ENCODE measurements around the gene KRT38.

KRT38 gene

DNA sequence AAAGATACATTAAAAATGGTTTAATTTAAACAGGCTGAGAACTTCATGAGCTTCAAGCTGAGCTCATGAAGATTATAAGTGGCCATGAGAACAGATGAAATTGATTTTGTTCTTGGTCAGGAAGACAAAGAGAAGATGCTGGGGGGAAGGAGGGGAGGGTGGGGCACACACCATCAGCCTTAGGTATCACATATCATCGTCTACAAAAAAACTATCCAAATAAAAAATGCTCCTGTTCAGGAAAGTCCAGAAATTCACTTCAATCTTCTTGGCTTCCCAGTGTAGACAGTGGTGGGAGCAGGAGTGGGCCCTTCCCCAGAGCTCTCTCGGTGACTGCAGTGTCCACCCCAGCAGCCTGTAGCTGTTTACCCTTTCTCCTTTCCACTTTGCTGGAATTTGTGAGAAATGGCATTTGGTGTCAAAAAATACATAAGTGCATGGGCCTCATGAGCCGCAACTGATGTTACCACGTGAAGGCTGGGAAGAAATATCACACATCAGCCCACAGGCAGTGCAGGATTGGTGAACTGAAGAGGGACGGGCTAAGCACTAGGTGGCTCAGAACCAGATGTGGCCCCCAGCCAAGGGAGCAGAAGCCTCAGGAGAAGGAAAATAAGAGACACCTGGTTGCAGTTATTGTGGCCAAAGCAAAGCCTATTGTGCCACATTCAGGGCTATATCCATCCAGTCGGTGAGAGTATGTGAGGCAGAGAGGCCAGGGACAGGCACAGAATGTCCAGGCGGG lies 22.5 kb downstream of the KRT38 start:
- Histone ChIP-seq H3K27ac (ENCODE audit: low read length) (no peak overlapping the region), H2AFZ (ENCODE audit: low read depth, low read length) (no peak overlapping the region), H3K4me2 (ENCODE audit: insufficient read depth, low read length) (no peak overlapping the region), H3K79me2 (ENCODE audit: insufficient read depth, low read length) (no peaks in the 10 kb centered on the region), H3K27me3 (ENCODE audit: insufficient read depth, low read length, poor library complexity) (peaks cover 8% of the 10 kb centered on the region), H3K4me3 (ENCODE audit: low read depth in 1 of 2, low read length in 2 of 2) (no peak overlapping the region), H3K9ac (ENCODE audit: low read depth, low read length) (no peak overlapping the region), H3K36me3 (ENCODE audit: insufficient read depth, low read length) (no peaks in the 10 kb centered on the region), H4K20me1 (ENCODE audit: insufficient read depth, low read length) (no peaks in the 10 kb centered on the region; the same call in 1 of the 2 replicates), H3K4me1 (ENCODE audit: insufficient read depth, low read length) (no peaks in the 10 kb centered on the region), H3K9me3 (ENCODE audit: insufficient read depth, low read length, severe bottlenecking) (no peaks in the 10 kb centered on the region)
- no peak for TF ChIP-seq EZH2 (IDR thresholded peaks at IDR 0.05; ENCODE audit: borderline replicate concordance, low read depth, low read length, severe bottlenecking)
- TF ChIP-seq, protein P1, sequence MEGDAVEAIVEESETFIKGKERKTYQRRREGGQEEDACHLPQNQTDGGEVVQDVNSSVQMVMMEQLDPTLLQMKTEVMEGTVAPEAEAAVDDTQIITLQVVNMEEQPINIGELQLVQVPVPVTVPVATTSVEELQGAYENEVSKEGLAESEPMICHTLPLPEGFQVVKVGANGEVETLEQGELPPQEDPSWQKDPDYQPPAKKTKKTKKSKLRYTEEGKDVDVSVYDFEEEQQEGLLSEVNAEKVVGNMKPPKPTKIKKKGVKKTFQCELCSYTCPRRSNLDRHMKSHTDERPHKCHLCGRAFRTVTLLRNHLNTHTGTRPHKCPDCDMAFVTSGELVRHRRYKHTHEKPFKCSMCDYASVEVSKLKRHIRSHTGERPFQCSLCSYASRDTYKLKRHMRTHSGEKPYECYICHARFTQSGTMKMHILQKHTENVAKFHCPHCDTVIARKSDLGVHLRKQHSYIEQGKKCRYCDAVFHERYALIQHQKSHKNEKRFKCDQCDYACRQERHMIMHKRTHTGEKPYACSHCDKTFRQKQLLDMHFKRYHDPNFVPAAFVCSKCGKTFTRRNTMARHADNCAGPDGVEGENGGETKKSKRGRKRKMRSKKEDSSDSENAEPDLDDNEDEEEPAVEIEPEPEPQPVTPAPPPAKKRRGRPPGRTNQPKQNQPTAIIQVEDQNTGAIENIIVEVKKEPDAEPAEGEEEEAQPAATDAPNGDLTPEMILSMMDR (IDR thresholded peaks at IDR 0.05; ENCODE audit: borderline replicate concordance, extremely low read depth, low read length, poor library complexity, severe bottlenecking) = no peak
- no peak for DNase-seq
- no peak for ATAC-seq (ENCODE audit: insufficient read depth, low read depth)

DNA sequence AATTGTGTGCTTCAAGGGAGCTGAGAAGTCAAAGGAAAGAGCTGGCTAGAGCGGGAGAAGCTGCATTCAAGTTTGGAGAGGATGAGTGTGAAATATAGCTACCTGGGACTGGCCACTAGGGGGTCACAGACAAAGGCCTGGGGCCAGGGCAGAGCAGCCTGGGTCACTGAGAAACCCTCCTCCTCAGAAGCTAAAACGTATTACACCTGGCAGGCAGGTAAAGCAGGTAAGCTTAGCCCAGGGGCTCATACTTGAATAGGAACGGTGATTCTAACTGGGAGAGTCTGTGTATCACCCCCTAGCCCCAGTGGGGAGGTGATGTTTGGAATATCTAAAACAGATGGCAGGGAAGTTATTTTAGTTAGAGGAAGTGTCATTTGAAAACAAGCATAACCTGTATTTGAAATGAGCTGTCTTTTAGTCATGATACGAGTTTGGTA lies 23.2 kb downstream of the KRT38 start:
- Histone ChIP-seq H3K79me2 (ENCODE audit: insufficient read depth, low read length) (no peaks in the 10 kb centered on the region), H3K27me3 (ENCODE audit: insufficient read depth, low read length, poor library complexity) (peaks cover 8% of the 10 kb centered on the region), H4K20me1 (ENCODE audit: insufficient read depth, low read length) (no peaks in the 10 kb centered on the region), H3K27ac (ENCODE audit: low read length) (no peak overlapping the region), H3K9ac (ENCODE audit: low read depth, low read length) (no peak overlapping the region), H2AFZ (ENCODE audit: low read depth, low read length) (no peak overlapping the region), H3K9me3 (ENCODE audit: insufficient read depth, low read length, severe bottlenecking) (no peaks in the 10 kb centered on the region), H3K4me1 (ENCODE audit: insufficient read depth, low read length) (no peaks in the 10 kb centered on the region), H3K4me3 (ENCODE audit: low read depth in 1 of 2, low read length in 2 of 2) (no peak overlapping the region), H3K36me3 (ENCODE audit: insufficient read depth, low read length) (no peaks in the 10 kb centered on the region), H3K4me2 (ENCODE audit: insufficient read depth, low read length) (no peak overlapping the region)
- TF ChIP-seq EZH2 (IDR thresholded peaks at IDR 0.05; ENCODE audit: borderline replicate concordance, low read depth, low read length, severe bottlenecking) = no peak
- TF ChIP-seq, protein P1 (IDR thresholded peaks at IDR 0.05; ENCODE audit: borderline replicate concordance, extremely low read depth, low read length, poor library complexity, severe bottlenecking) = peak; percentile 45
- no peak for ATAC-seq (ENCODE audit: insufficient read depth, low read depth)
- no peak for DNase-seq

DNA sequence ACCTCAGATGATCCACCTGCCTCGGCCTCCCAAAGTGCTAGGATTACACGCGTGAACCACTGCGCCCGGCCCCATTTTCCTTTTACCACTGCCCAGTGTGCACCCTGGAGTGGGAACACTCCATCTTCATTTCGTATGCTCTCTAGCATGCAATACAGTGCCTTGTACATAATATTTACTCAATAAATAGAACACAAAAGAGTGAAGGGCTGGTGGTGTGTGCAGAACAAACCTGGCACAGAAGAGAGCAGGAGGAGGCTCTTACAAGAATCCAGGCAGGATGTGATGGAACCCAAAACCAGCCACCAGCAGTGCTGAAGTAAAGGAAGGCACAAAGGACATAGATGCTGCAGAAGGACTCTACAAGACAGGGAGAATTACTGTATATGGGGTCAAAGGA lies 23.7 kb downstream of the KRT38 start:
- no peak overlapping the region for H3K4me3 ChIP-seq (ENCODE audit: low read depth in 1 of 2, low read length in 2 of 2)
- no peaks in the 10 kb centered on the region for H3K79me2 ChIP-seq (ENCODE audit: insufficient read depth, low read length)
- TF ChIP-seq, protein P1 (IDR thresholded peaks at IDR 0.05; ENCODE audit: borderline replicate concordance, extremely low read depth, low read length, poor library complexity, severe bottlenecking) = no peak
- no peak for TF ChIP-seq EZH2 (IDR thresholded peaks at IDR 0.05; ENCODE audit: borderline replicate concordance, low read depth, low read length, severe bottlenecking)
- DNase-seq (no peak), ATAC-seq (ENCODE audit: insufficient read depth, low read depth) (no peak)
- no peak overlapping the region for H2AFZ ChIP-seq (ENCODE audit: low read depth, low read length)
- no peaks in the 10 kb centered on the region for H4K20me1 ChIP-seq (ENCODE audit: insufficient read depth, low read length)
- H3K4me1 ChIP-seq (ENCODE audit: insufficient read depth, low read length) = no peaks in the 10 kb centered on the region
- no peak overlapping the region for H3K27ac ChIP-seq (ENCODE audit: low read length)
- H3K27me3 ChIP-seq (ENCODE audit: insufficient read depth, low read length, poor library complexity) = peaks cover 6% of the 10 kb centered on the region
- H3K36me3 ChIP-seq (ENCODE audit: insufficient read depth, low read length) = no peaks in the 10 kb centered on the region
- no peak overlapping the region for H3K4me2 ChIP-seq (ENCODE audit: insufficient read depth, low read length)
- no peak overlapping the region for H3K9ac ChIP-seq (ENCODE audit: low read depth, low read length)
- no peaks in the 10 kb centered on the region for H3K9me3 ChIP-seq (ENCODE audit: insufficient read depth, low read length, severe bottlenecking)

Data from DND-41 (cell line).